Endothelial cell of umbilical vein (primary cell): ENCODE data around the gene C16orf86. TPM values are rescaled to one million over a fixed set of nuclear protein-coding genes. Genes with fewer than 3 reads are reported as not detected.

Experiments used
- BruUV-seq: library from RNA; stranded (reverse); fragments of 400-500 nt; replicated peaks from 2 replicates; lab custom pipeline; 2021; lab: Mats Ljungman, UMichigan
- CTCF ChIA-PET: fragments of 300-600, 350-600 bp; sonication (Branson Sonifier 250); formaldehyde crosslinking; loops from one replicate; lab custom pipeline; 2021; ENCODE audit warnings: antibody characterized with exemption, inconsistent platforms; lab: Charles Lee
- POLR2A ChIA-PET: fragments of 300-600, 350-600 bp; sonication (Branson Sonifier 250); formaldehyde crosslinking; loops from one replicate; lab custom pipeline; 2021; ENCODE audit warnings: antibody characterized with exemption, inconsistent platforms; lab: Charles Lee
- DNase-seq: peaks from one replicate; pipeline ENCODE4 v3.0.0-alpha.2; 2011; ENCODE audit warnings: low read depth, low spot score
- FAIRE-seq: peaks from 2 replicates; lab custom pipeline; 2011; peaks lifted over from hg19 to GRCh38; lab: Jason Lieb, UNC
- H2AFZ ChIP-seq: 2 replicates; pipeline ENCODE4 v1.6.0; 2012; ENCODE audit warnings: low read depth, low read length, control low read depth, inconsistent platforms
- H3K27ac ChIP-seq: 2 replicates; pipeline ENCODE4 v1.5.1; 2011; ENCODE audit warnings: low read depth, mild to moderate bottlenecking, control low read depth, low read length, moderate library complexity; ENCODE audit not compliant: insufficient read depth
- H3K27me3 ChIP-seq, 2 experiments: 2 replicates each; pipeline versions ENCODE4 v1.6.0 to v1.6.1; 2011; ENCODE audit warnings: low read length in 2 of 2, mixed read lengths in 1 of 2; ENCODE audit not compliant: control insufficient read depth in 2 of 2, insufficient read depth in 2 of 2
- H3K36me3 ChIP-seq, 2 experiments: 2 replicates in 1 of 2; 3 replicates in 1 of 2; pipeline ENCODE4 v1.5.1; 2011; ENCODE audit warnings: low read length in 2 of 2, mild to moderate bottlenecking in 1 of 2, moderate library complexity in 1 of 2; ENCODE audit not compliant: control insufficient read depth in 2 of 2, insufficient read depth in 2 of 2; ENCODE audit errors: extremely low read depth in 1 of 2
- H3K4me1 ChIP-seq: 3 replicates; pipeline ENCODE4 v1.5.1; 2011; ENCODE audit warnings: mild to moderate bottlenecking, low read length; ENCODE audit not compliant: control insufficient read depth, insufficient read depth; ENCODE audit errors: extremely low read depth
- H3K4me2 ChIP-seq: 2 replicates; pipeline ENCODE4 v1.6.1; 2011; ENCODE audit warnings: low read length, control low read depth, mixed read lengths; ENCODE audit not compliant: insufficient read depth
- H3K4me3 ChIP-seq, 3 experiments: fragments of 200-600 bp in 1 of 3; sonication (generic), shearing (Covaris generic) in 1 of 3; replicated peaks in 1 of 3; 2 replicates each; pipeline ENCODE4 v1.5.1; 2011 to 2016; ENCODE audit warnings: control low read depth in 3 of 3, low read length in 3 of 3, mild to moderate bottlenecking in 2 of 3, inconsistent platforms in 1 of 3, low read depth in 1 of 3, moderate library complexity in 1 of 3; ENCODE audit not compliant: insufficient read depth in 1 of 3
- H3K79me2 ChIP-seq: 2 replicates; pipeline ENCODE4 v1.6.0; 2012; ENCODE audit warnings: low read length, inconsistent platforms; ENCODE audit not compliant: control insufficient read depth, insufficient read depth
- H3K9ac ChIP-seq: replicated peaks from 2 replicates; pipeline ENCODE3; 2011; ENCODE audit warnings: low read length, control low read depth; ENCODE audit not compliant: insufficient read depth; ENCODE audit errors: extremely low read depth
- H3K9me1 ChIP-seq: replicated peaks from 3 replicates; pipeline ENCODE4 v1.6.0; 2011; ENCODE audit warnings: mild to moderate bottlenecking, low read length; ENCODE audit not compliant: control insufficient read depth, insufficient read depth; ENCODE audit errors: extremely low read depth
- H3K9me3 ChIP-seq: replicated peaks from 2 replicates; pipeline ENCODE4 v1.5.1; 2012; ENCODE audit warnings: low read length, inconsistent platforms; ENCODE audit not compliant: control insufficient read depth, insufficient read depth
- H4K20me1 ChIP-seq: replicated peaks from 2 replicates; pipeline ENCODE3; 2011; ENCODE audit warnings: mild to moderate bottlenecking, low read length; ENCODE audit not compliant: control insufficient read depth, insufficient read depth; ENCODE audit errors: extremely low read depth
- CTCF ChIP-seq, 2 donors: IDR thresholded peaks; 1 replicate in 1 of 2; 2 replicates in 1 of 2; pipeline ENCODE4 v1.5.1; 2011; ENCODE audit warnings: low read length in 2 of 2, mild to moderate bottlenecking in 2 of 2, moderate library complexity in 2 of 2, control low read depth in 1 of 2, inconsistent platforms in 1 of 2, low read depth in 1 of 2; ENCODE audit not compliant: insufficient read depth in 1 of 2; ENCODE audit errors: extremely low read depth in 1 of 2
- EZH2 ChIP-seq: IDR thresholded peaks from 2 replicates; pipeline ENCODE4 v1.6.1; 2012; ENCODE audit warnings: borderline replicate concordance, low read depth, mild to moderate bottlenecking, moderate library complexity, low read length, inconsistent platforms; ENCODE audit not compliant: severe bottlenecking
- FOS ChIP-seq: IDR thresholded peaks from 2 replicates; pipeline ENCODE4 v1.6.1; 2011; ENCODE audit warnings: mild to moderate bottlenecking, low read length, moderate library complexity, borderline replicate concordance; ENCODE audit not compliant: insufficient read depth
- GATA2 ChIP-seq: IDR thresholded peaks from 2 replicates; pipeline ENCODE4 v1.7.0; 2011; ENCODE audit warnings: low read depth, mild to moderate bottlenecking, moderate library complexity, mixed read lengths, low read length; ENCODE audit not compliant: insufficient read length, insufficient read depth
- JUN ChIP-seq: IDR thresholded peaks from 2 replicates; pipeline ENCODE4 v1.6.1; 2011; ENCODE audit warnings: borderline replicate concordance, low read depth; ENCODE audit not compliant: insufficient read length, insufficient read depth
- MAX ChIP-seq: IDR thresholded peaks from 2 replicates; pipeline ENCODE4 v1.6.1; 2011; ENCODE audit not compliant: insufficient read depth, insufficient read length
- MYC ChIP-seq: IDR thresholded peaks from one replicate; pipeline ENCODE4 v1.6.1; 2011; ENCODE audit warnings: mild to moderate bottlenecking, low read depth, low read length
- POLR2A ChIP-seq: IDR thresholded peaks from 2 replicates; pipeline ENCODE4 v1.6.1; 2012; ENCODE audit warnings: low read depth, mild to moderate bottlenecking, control low read depth, low read length
- POLR2AphosphoS5 ChIP-seq: IDR thresholded peaks from 2 replicates; pipeline ENCODE4 v1.6.1; 2012; ENCODE audit warnings: low read depth, mild to moderate bottlenecking, control low read depth, low read length, moderate library complexity; ENCODE audit not compliant: insufficient read depth
- dilution Hi-C: fragments of 300-500 bp; cut with MboI; formaldehyde crosslinking; loops from one replicate; pipeline ENCODE4 v1.15.0; 2019; ENCODE audit warnings: low sequenced_read_pairs; ENCODE audit not compliant: extremely low pct_ligation_motif_present
- intact Hi-C: fragments of 100-400 bp; cut with micrococcal nuclease; formaldehyde crosslinking; loops from one replicate; pipeline ENCODE4 v1.10.0; 2022
- polyA plus RNA-seq, 4 experiments: library from polyadenylated mRNA; depleted of rRNA in 3 of 4; stranded (reverse) in 3 of 4; unstranded in 1 of 4; fragments of >200 nt; gene quantifications; 2 replicates each; pipeline versions ENCODE4 v1.2.1 to v1.2.3, GENCODE V29; 2011 to 2012; ENCODE audit warnings: missing spikeins in 1 of 4
- total RNA-seq: library from RNA; stranded (reverse); gene quantifications from 2 replicates; pipeline ENCODE4 v1.2.3, GENCODE V29; 2021

The C16orf86 gene
- total and polyA plus RNA-seq, 2 donors (not counting 3 experiments of a cell fraction or from before 2014, with no cell fraction given), result 0.62 to 0.98 TPM

DNA sequence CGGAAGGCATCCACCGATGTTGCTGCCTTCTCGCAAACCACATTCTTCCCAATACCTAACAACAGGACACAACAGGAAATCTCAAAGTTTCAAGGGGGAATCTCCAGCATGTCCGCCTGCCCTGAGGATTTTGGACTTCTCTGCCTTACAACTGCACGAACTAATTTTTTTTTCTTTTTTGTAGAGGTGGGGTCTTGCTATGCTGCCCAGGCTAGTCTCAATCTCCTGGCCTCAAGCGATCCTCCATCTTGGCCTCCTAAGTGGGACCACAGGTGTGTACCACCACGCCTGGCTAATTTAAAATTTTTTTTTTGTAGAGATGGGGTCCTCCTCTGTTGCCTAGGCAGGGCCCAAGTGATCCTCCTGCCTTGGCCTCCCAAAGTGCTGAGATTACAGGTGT, 9.4 kb downstream of the C16orf86 start:
- Histone ChIP-seq H2AFZ (no peak overlapping the region), H3K9me1 (no peaks in the 10 kb centered on the region), H3K36me3 (peaks cover 0 to 15% of the 10 kb centered on the region in 2 experiments), H3K9me3 (no peaks in the 10 kb centered on the region), H3K4me1 (peaks cover 26% of the 10 kb centered on the region), H3K27ac (no peak overlapping the region), H3K4me2 (no peak overlapping the region), H3K4me3 (no peak overlapping the region), H3K27me3 (no peaks in the 10 kb centered on the region), H3K79me2 (no peaks in the 10 kb centered on the region), H3K9ac (no peak overlapping the region), H4K20me1 (no peaks in the 10 kb centered on the region)
- FAIRE-seq, result no peak
- intact Hi-C loops, result no loop called here
- TF ChIP-seq JUN (no peak), EZH2 (no peak), MYC (no peak), POLR2AphosphoS5 (no peak), CTCF (IDR thresholded peaks at IDR 0.05; ENCODE audit: extremely low read depth in 1 of 2, insufficient read depth in 1 of 2, low read depth in 1 of 2, low read length in 2 of 2) (no peak), POLR2A (no peak), GATA2 (no peak), MAX (no peak), FOS (no peak)
- ChIA-PET CTCF (interaction anchor here (0.7 to 2.5 kb wide), 4 partner anchors 10 to 140 kb away, joined by 3 to 18 read pairs (median 6); partner anchors contain the start of genes C16orf86, ENKD1, RANBP10 and TSNAXIP1), POLR2A (no interaction called here)
- DNase-seq, result no peak
- no TSS peak for BruUV-seq
- dilution Hi-C loops, result loop anchor here (25.0 kb wide), 1 partner anchor 236 kb away; no protein-coding TSS in a partner anchor
